Putamen (tissue), 1 donor: Measurements from ENCODE around the gene CACNA1A.
A peak's percentile ranks its signal among the peaks of the same experiment; 100 is the strongest.
"Not testable (repeated sequence)": the region's sequence is repeated elsewhere in the genome, so short reads cannot be mapped to it uniquely, and the experiment has no call there.

Source experiments
- DNase-seq: peaks from one replicate; pipeline ENCODE4 v3.0.0-alpha.2; 2016; ENCODE audit warnings: low spot score

CACNA1A gene

GRCh38 chr19:13281567-13282291, 224.6 kb downstream of the CACNA1A start:
- no peak for DNase-seq

GRCh38 chr19:13277104-13277809, 229.0 kb downstream of the CACNA1A start:
- peak; percentile 64 for DNase-seq

GRCh38 chr19:13275016-13275722, 231.1 kb downstream of the CACNA1A start:
- DNase-seq, result no peak

- DNase-seq, result no peak
These were observed 235.7 kb downstream of the CACNA1A start for GRCh38 chr19:13270514-13271105.

DNA sequence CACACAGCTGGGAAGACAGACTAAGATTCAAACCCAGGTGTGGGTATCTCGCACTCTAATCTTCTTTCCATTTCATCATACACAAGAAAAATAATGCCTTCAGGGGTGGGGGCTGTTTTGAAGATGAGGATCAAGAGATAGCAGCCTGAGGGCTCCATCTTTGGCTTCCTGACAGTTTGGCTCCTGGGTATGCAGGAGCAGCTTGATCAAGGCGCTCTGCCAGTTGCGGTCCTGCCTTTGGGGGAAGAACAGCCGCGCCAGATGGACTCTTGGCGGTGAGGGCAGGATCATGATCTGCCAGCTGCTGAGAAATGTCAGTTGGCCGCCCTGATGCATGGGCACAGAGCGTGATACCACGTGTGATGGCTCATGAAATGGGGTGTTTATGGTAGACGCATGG, 236.9 kb downstream of the CACNA1A start:
- no peak for DNase-seq

GRCh38 chr19:13267889-13268288, 238.4 kb downstream of the CACNA1A start:
- no peak for DNase-seq

GRCh38 chr19:13267131-13267530, 239.1 kb downstream of the CACNA1A start:
- no peak for DNase-seq

GRCh38 chr19:13262450-13262849, 243.8 kb downstream of the CACNA1A start:
- no peak for DNase-seq

- no peak for DNase-seq
These were observed 245.2 kb downstream of the CACNA1A start for GRCh38 chr19:13260883-13261653.

- no peak for DNase-seq
These were observed 249.4 kb downstream of the CACNA1A start for GRCh38 chr19:13256918-13257317.

DNA sequence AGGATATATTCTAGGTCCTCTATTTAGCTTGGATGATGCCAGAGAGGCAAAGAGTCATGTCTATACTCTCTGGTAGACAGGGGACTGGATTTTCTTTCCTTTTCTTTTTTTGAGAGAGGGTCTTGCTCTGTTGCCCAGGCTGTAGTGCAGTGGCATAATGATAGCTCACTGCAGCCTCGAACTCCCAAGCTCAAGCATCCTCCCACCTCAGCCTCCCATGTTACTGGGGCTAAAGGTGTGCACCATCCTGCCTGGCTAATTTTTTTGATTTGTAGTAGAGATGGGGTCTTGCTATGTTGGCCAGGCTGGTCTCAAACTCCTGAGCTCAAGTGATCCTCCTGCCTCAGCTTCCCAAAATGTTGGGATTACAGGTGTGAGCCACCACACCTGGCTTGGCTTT, 249.9 kb downstream of the CACNA1A start:
- DNase-seq, result not testable (repeated sequence)

- DNase-seq, result no peak
These were observed 250.6 kb downstream of the CACNA1A start for GRCh38 chr19:13255719-13256059.

- DNase-seq, result no peak
These were observed 251.1 kb downstream of the CACNA1A start for GRCh38 chr19:13255041-13255718.

DNA sequence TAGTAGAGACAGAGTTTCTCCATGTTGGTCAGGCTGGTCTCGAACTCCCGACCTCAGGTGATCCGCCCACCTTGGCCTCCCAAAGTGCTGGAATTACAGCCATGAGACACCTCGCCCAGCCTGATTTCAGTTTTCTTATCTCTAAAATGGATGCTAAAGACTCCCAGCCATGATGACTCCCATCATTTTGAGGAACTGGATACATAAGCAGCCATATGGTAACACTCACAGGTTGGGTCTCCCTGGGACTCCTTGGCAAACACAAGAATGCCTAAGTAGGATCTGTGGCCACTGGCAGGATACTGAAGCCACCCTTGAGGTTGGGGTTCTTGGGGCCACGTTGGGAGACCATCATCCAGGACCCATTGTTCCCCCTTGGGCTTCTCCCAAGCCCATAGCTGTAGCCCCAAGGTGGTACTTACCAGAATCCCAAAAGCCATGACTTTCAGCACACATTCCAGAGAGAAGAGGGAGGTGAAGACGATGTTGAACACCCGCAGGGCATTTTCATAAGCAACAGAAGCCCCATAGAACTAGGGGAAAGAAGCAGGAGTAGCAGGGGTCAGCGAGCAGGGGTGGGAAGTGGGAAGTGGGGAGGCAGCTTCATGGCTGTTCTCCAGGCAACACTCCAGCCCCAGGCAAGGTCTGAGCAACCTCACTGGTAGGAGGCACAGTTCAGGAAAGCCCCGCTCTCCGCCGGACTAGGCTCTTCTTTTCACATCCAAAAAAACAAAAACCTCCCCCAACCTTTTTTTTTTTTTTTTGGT, 253.5 kb downstream of the CACNA1A start:
- no peak for DNase-seq

DNA sequence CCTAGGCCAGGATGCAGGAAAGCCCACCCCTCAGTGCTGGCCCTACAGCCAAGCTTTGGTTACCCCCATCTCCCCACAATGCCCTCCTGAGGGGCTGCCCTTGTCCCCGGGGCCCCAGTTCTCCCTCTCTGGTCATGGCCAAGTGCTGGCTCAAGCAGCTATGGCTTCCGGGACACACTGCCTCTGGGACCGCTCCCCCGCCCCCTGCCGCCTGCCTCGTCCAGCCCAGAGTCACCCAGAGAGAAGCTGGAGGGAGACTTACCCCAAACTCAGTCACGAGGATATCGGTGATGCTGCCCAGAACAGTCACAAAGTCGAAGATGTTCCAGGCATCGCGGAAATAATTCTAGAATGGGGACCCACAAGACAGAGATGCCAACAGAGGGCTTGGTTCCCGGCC, 261.4 kb downstream of the CACNA1A start:
- no peak for DNase-seq

- peak; percentile 59 for DNase-seq
These were observed 264.8 kb downstream of the CACNA1A start for GRCh38 chr19:13241231-13242104.

DNA sequence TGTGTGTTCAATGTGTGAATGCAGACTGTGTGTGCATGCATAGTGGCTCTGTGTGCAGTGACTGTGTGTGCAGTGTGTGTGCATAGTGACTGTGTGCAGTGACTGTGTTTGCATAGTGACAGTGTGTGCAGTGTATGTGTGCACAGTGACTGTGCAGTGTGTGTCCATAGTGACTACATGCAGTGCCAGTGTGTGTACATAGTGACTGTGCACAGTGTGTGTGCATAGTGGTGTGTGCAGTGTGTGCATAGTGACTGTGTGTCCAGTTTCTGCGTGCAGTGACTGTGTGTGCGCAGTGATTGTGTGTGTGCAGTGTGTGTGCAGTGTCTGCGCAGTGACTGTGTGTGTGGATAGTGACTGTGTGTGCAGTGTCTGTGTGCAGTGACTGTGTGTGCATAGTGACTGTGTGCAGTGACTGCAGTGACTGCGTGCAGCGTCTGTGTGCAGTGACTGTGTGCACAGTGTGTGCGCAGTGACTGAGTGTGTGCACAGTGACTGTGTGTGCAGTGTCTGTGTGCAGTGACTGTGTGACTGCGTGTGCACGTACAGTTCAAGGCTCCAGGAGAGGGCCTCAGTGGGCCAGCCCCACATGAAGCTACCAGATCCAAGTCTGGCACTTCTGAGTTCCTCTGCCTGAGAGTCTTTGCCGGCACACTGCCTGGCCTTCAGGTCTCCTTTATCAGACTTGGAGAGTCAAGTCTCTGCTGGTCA, 265.8 kb downstream of the CACNA1A start:
- DNase-seq, result no peak

DNA sequence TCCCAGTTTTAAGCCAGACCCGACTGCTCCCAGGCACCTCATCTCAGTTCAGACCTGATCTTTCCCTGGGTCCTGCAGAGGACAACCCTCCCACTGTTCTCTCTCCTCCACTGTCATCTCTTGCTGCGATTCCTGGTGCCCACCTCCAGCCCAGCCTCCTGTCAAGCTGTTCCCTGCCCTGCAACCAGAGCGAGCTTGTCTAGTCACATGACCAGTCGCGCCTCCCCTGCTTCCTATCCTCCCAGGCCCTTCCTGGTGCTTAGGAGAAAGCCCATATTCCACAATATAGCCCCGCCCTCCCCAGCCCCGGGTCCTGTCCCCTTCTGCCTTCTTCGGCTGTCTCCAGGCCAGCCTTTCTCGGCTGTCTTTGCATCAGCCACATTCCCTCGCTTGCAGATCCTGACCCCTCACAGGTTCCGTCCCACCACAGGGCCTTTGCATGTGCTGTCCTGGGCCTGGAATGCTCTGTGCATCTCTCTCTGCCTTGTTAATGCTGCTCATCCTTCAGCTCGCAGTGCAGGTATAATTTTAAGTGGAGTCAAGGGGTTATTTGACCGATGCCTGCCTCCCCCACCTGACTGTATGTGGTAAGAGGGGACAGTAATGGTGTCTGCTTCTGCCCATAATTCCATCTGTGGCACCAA, 267.3 kb downstream of the CACNA1A start:
- no peak for DNase-seq
